Endothelial cell of umbilical vein (primary cell): ENCODE measurements around the gene GBP5. TPM values are rescaled to one million over a fixed set of nuclear protein-coding genes. Genes with fewer than 3 reads are reported as not detected.

Experiments used
- BruUV-seq: library from RNA; stranded (reverse); fragments of 400-500 nt; replicated peaks from 2 replicates; lab custom pipeline; 2021; lab: Mats Ljungman, UMichigan
- CTCF ChIA-PET: fragments of 300-600, 350-600 bp; sonication (Branson Sonifier 250); formaldehyde crosslinking; loops from one replicate; lab custom pipeline; 2021; ENCODE audit warnings: antibody characterized with exemption, inconsistent platforms; lab: Charles Lee
- POLR2A ChIA-PET: fragments of 300-600, 350-600 bp; sonication (Branson Sonifier 250); formaldehyde crosslinking; loops from one replicate; lab custom pipeline; 2021; ENCODE audit warnings: antibody characterized with exemption, inconsistent platforms; lab: Charles Lee
- DNase-seq: peaks from one replicate; pipeline ENCODE4 v3.0.0-alpha.2; 2011; ENCODE audit warnings: low read depth, low spot score
- FAIRE-seq: peaks from 2 replicates; lab custom pipeline; 2011; peaks lifted over from hg19 to GRCh38; lab: Jason Lieb, UNC
- H2AFZ ChIP-seq: 2 replicates; pipeline ENCODE4 v1.6.0; 2012; ENCODE audit warnings: low read depth, low read length, control low read depth, inconsistent platforms
- H3K27ac ChIP-seq: 2 replicates; pipeline ENCODE4 v1.5.1; 2011; ENCODE audit warnings: low read depth, mild to moderate bottlenecking, control low read depth, low read length, moderate library complexity; ENCODE audit not compliant: insufficient read depth
- H3K27me3 ChIP-seq, 2 experiments: 2 replicates each; pipeline versions ENCODE4 v1.6.0 to v1.6.1; 2011; ENCODE audit warnings: low read length in 2 of 2, mixed read lengths in 1 of 2; ENCODE audit not compliant: control insufficient read depth in 2 of 2, insufficient read depth in 2 of 2
- H3K36me3 ChIP-seq, 2 experiments: 2 replicates in 1 of 2; 3 replicates in 1 of 2; pipeline ENCODE4 v1.5.1; 2011; ENCODE audit warnings: low read length in 2 of 2, mild to moderate bottlenecking in 1 of 2, moderate library complexity in 1 of 2; ENCODE audit not compliant: control insufficient read depth in 2 of 2, insufficient read depth in 2 of 2; ENCODE audit errors: extremely low read depth in 1 of 2
- H3K4me1 ChIP-seq: 3 replicates; pipeline ENCODE4 v1.5.1; 2011; ENCODE audit warnings: mild to moderate bottlenecking, low read length; ENCODE audit not compliant: control insufficient read depth, insufficient read depth; ENCODE audit errors: extremely low read depth
- H3K4me2 ChIP-seq: 2 replicates; pipeline ENCODE4 v1.6.1; 2011; ENCODE audit warnings: low read length, control low read depth, mixed read lengths; ENCODE audit not compliant: insufficient read depth
- H3K4me3 ChIP-seq, 3 experiments: fragments of 200-600 bp in 1 of 3; sonication (generic), shearing (Covaris generic) in 1 of 3; replicated peaks in 1 of 3; 2 replicates each; pipeline ENCODE4 v1.5.1; 2011 to 2016; ENCODE audit warnings: control low read depth in 3 of 3, low read length in 3 of 3, mild to moderate bottlenecking in 2 of 3, inconsistent platforms in 1 of 3, low read depth in 1 of 3, moderate library complexity in 1 of 3; ENCODE audit not compliant: insufficient read depth in 1 of 3
- H3K79me2 ChIP-seq: 2 replicates; pipeline ENCODE4 v1.6.0; 2012; ENCODE audit warnings: low read length, inconsistent platforms; ENCODE audit not compliant: control insufficient read depth, insufficient read depth
- H3K9ac ChIP-seq: replicated peaks from 2 replicates; pipeline ENCODE3; 2011; ENCODE audit warnings: low read length, control low read depth; ENCODE audit not compliant: insufficient read depth; ENCODE audit errors: extremely low read depth
- H3K9me1 ChIP-seq: replicated peaks from 3 replicates; pipeline ENCODE4 v1.6.0; 2011; ENCODE audit warnings: mild to moderate bottlenecking, low read length; ENCODE audit not compliant: control insufficient read depth, insufficient read depth; ENCODE audit errors: extremely low read depth
- H3K9me3 ChIP-seq: replicated peaks from 2 replicates; pipeline ENCODE4 v1.5.1; 2012; ENCODE audit warnings: low read length, inconsistent platforms; ENCODE audit not compliant: control insufficient read depth, insufficient read depth
- H4K20me1 ChIP-seq: replicated peaks from 2 replicates; pipeline ENCODE3; 2011; ENCODE audit warnings: mild to moderate bottlenecking, low read length; ENCODE audit not compliant: control insufficient read depth, insufficient read depth; ENCODE audit errors: extremely low read depth
- CTCF ChIP-seq, 2 donors: IDR thresholded peaks; 1 replicate in 1 of 2; 2 replicates in 1 of 2; pipeline ENCODE4 v1.5.1; 2011; ENCODE audit warnings: low read length in 2 of 2, mild to moderate bottlenecking in 2 of 2, moderate library complexity in 2 of 2, control low read depth in 1 of 2, inconsistent platforms in 1 of 2, low read depth in 1 of 2; ENCODE audit not compliant: insufficient read depth in 1 of 2; ENCODE audit errors: extremely low read depth in 1 of 2
- EZH2 ChIP-seq: IDR thresholded peaks from 2 replicates; pipeline ENCODE4 v1.6.1; 2012; ENCODE audit warnings: borderline replicate concordance, low read depth, mild to moderate bottlenecking, moderate library complexity, low read length, inconsistent platforms; ENCODE audit not compliant: severe bottlenecking
- GATA2 ChIP-seq: IDR thresholded peaks from 2 replicates; pipeline ENCODE4 v1.7.0; 2011; ENCODE audit warnings: low read depth, mild to moderate bottlenecking, moderate library complexity, mixed read lengths, low read length; ENCODE audit not compliant: insufficient read length, insufficient read depth
- JUN ChIP-seq: IDR thresholded peaks from 2 replicates; pipeline ENCODE4 v1.6.1; 2011; ENCODE audit warnings: borderline replicate concordance, low read depth; ENCODE audit not compliant: insufficient read length, insufficient read depth
- MYC ChIP-seq: IDR thresholded peaks from one replicate; pipeline ENCODE4 v1.6.1; 2011; ENCODE audit warnings: mild to moderate bottlenecking, low read depth, low read length
- POLR2A ChIP-seq: IDR thresholded peaks from 2 replicates; pipeline ENCODE4 v1.6.1; 2012; ENCODE audit warnings: low read depth, mild to moderate bottlenecking, control low read depth, low read length
- POLR2AphosphoS5 ChIP-seq: IDR thresholded peaks from 2 replicates; pipeline ENCODE4 v1.6.1; 2012; ENCODE audit warnings: low read depth, mild to moderate bottlenecking, control low read depth, low read length, moderate library complexity; ENCODE audit not compliant: insufficient read depth
- dilution Hi-C: fragments of 300-500 bp; cut with MboI; formaldehyde crosslinking; loops from one replicate; pipeline ENCODE4 v1.15.0; 2019; ENCODE audit warnings: low sequenced_read_pairs; ENCODE audit not compliant: extremely low pct_ligation_motif_present
- intact Hi-C: fragments of 100-400 bp; cut with micrococcal nuclease; formaldehyde crosslinking; loops from one replicate; pipeline ENCODE4 v1.10.0; 2022
- polyA plus RNA-seq, 4 experiments: library from polyadenylated mRNA; depleted of rRNA in 3 of 4; stranded (reverse) in 3 of 4; unstranded in 1 of 4; fragments of >200 nt; gene quantifications; 2 replicates each; pipeline versions ENCODE4 v1.2.1 to v1.2.3, GENCODE V29; 2011 to 2012; ENCODE audit warnings: missing spikeins in 1 of 4
- total RNA-seq: library from RNA; stranded (reverse); gene quantifications from 2 replicates; pipeline ENCODE4 v1.2.3, GENCODE V29; 2021

Gene GBP5
- total and polyA plus RNA-seq, 2 donors (not counting 3 experiments of a cell fraction or from before 2014, with no cell fraction given) = 0.31 TPM; not detected in 1

- intact Hi-C loops (no loop called here), dilution Hi-C loops (no loop called here)
- H3K4me2 ChIP-seq = no peak overlapping the region
- no peaks in the 10 kb centered on the region for H3K36me3 ChIP-seq
- BruUV-seq = no TSS peak
- H3K4me3 ChIP-seq = no peak overlapping the region
- FAIRE-seq (no peak), DNase-seq (no peak)
- H3K4me1 ChIP-seq = no peaks in the 10 kb centered on the region
- H3K9me1 ChIP-seq = no peaks in the 10 kb centered on the region
- H4K20me1 ChIP-seq = no peaks in the 10 kb centered on the region
- H2AFZ ChIP-seq = no peak overlapping the region
- no peaks in the 10 kb centered on the region for H3K27me3 ChIP-seq
- H3K27ac ChIP-seq = no peak overlapping the region
- H3K9me3 ChIP-seq = no peaks in the 10 kb centered on the region
- H3K9ac ChIP-seq = no peak overlapping the region
- no peaks in the 10 kb centered on the region for H3K79me2 ChIP-seq
- ChIA-PET POLR2A (no interaction called here), CTCF (no interaction called here)
- TF ChIP-seq JUN = no peak
- no peak for TF ChIP-seq EZH2
- no peak for TF ChIP-seq CTCF (IDR thresholded peaks at IDR 0.05; ENCODE audit: extremely low read depth in 1 of 2, insufficient read depth in 1 of 2, low read depth in 1 of 2, low read length in 2 of 2)
- TF ChIP-seq MYC = no peak
- no peak for TF ChIP-seq GATA2
- no peak for TF ChIP-seq POLR2A
- no peak for TF ChIP-seq POLR2AphosphoS5
Measured at GRCh38 chr1:89269277-89269676, 3.4 kb downstream of the GBP5 start.
